ENCODE measurements around the gene LNPK.
"Not testable (repeated sequence)": the region's sequence is repeated elsewhere in the genome, so short reads cannot be mapped to it uniquely, and the experiment has no call there.

The LNPK gene

GRCh38 chr2:175935289-175936181, 66.5 kb downstream of the LNPK start:
- no peak overlapping the region for H3K4me3 ChIP-seq (ENCODE audit: low read depth, low read length)
- H3K27ac ChIP-seq (ENCODE audit: low read depth, low read length): no peak overlapping the region
- no peak overlapping the region for H3K9ac ChIP-seq (ENCODE audit: low read length)
- H3K27me3 ChIP-seq (ENCODE audit: control insufficient read depth, insufficient read depth, low read length): no peaks in the 10 kb centered on the region
- no peaks in the 10 kb centered on the region for H3K4me1 ChIP-seq (ENCODE audit: control insufficient read depth, insufficient read depth, low read length)
- peaks cover 21% of the 10 kb centered on the region for H3K36me3 ChIP-seq (ENCODE audit: control insufficient read depth, insufficient read depth, low read length)
- no peaks in the 10 kb centered on the region for H3K9me3 ChIP-seq (ENCODE audit: control insufficient read depth, insufficient read depth, low read depth, low read length)

- H3K36me3 ChIP-seq (ENCODE audit: control insufficient read depth, insufficient read depth, low read length): peaks cover 17% of the 10 kb centered on the region
- no peaks in the 10 kb centered on the region for H3K4me1 ChIP-seq (ENCODE audit: control insufficient read depth, insufficient read depth, low read length)
- no peaks in the 10 kb centered on the region for H3K27me3 ChIP-seq (ENCODE audit: control insufficient read depth, insufficient read depth, low read length)
- no peak overlapping the region for H3K4me3 ChIP-seq (ENCODE audit: low read depth, low read length)
- no peaks in the 10 kb centered on the region for H3K9me3 ChIP-seq (ENCODE audit: control insufficient read depth, insufficient read depth, low read depth, low read length)
- H3K9ac ChIP-seq (ENCODE audit: low read length): no peak overlapping the region
- no peak overlapping the region for H3K27ac ChIP-seq (ENCODE audit: low read depth, low read length)
Observed at GRCh38 chr2:175932675-175933074, 69.4 kb downstream of the LNPK start.

DNA sequence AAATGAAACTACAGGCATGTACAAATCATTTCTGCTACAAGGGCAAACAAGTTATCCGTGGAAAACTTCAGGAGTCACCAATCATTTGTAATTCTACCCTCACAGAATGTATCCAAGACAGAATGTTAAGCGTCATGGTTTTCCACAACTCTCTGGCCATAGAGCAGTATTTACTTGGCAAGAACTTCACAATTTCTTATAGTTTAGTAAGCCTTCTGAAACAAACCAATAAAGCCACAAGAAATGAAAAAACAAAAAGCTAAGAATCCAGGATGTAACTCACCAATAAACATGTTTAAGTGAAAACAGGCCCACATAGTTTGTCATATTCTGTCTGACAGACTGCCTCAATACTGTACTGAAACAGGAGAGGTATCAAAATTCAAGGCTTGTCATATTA, 70.3 kb downstream of the LNPK start:
- Histone ChIP-seq H3K4me3 (ENCODE audit: low read depth, low read length) (no peak overlapping the region), H3K9ac (ENCODE audit: low read length) (no peak overlapping the region), H3K27ac (ENCODE audit: low read depth, low read length) (no peak overlapping the region), H3K4me1 (ENCODE audit: control insufficient read depth, insufficient read depth, low read length) (no peaks in the 10 kb centered on the region), H3K9me3 (ENCODE audit: control insufficient read depth, insufficient read depth, low read depth, low read length) (no peaks in the 10 kb centered on the region), H3K27me3 (ENCODE audit: control insufficient read depth, insufficient read depth, low read length) (no peaks in the 10 kb centered on the region), H3K36me3 (ENCODE audit: control insufficient read depth, insufficient read depth, low read length) (peaks cover 11% of the 10 kb centered on the region)

GRCh38 chr2:175930504-175930903, 71.6 kb downstream of the LNPK start:
- Histone ChIP-seq H3K27ac (ENCODE audit: low read depth, low read length) (no peak overlapping the region), H3K9me3 (ENCODE audit: control insufficient read depth, insufficient read depth, low read depth, low read length) (no peaks in the 10 kb centered on the region), H3K27me3 (ENCODE audit: control insufficient read depth, insufficient read depth, low read length) (no peaks in the 10 kb centered on the region), H3K4me3 (ENCODE audit: low read depth, low read length) (no peak overlapping the region), H3K4me1 (ENCODE audit: control insufficient read depth, insufficient read depth, low read length) (no peaks in the 10 kb centered on the region), H3K9ac (ENCODE audit: low read length) (no peak overlapping the region), H3K36me3 (ENCODE audit: control insufficient read depth, insufficient read depth, low read length) (peaks cover 4% of the 10 kb centered on the region)

DNA sequence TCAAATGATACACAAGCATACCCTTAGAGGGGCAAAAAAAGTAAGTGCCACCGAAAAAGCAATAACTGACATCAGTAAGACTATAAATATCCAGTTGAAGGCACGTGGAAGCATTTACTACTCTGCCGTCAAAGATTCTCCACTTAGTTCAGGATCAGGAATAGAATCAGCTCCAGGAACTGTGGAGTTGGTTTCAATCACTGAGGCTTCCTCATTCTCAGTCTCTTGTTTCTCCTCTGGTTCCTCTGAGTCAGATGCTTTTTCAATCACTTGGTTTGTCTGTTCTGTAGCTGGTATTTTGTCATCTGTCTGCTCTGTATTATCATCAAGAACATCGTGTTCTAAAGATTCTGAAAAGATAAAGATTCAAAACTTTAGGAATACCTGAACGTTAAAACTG, 72.2 kb downstream of the LNPK start:
- Histone ChIP-seq H3K9ac (ENCODE audit: low read length) (no peak overlapping the region), H3K27me3 (ENCODE audit: control insufficient read depth, insufficient read depth, low read length) (no peaks in the 10 kb centered on the region), H3K27ac (ENCODE audit: low read depth, low read length) (no peak overlapping the region), H3K36me3 (ENCODE audit: control insufficient read depth, insufficient read depth, low read length) (no peaks in the 10 kb centered on the region), H3K4me1 (ENCODE audit: control insufficient read depth, insufficient read depth, low read length) (peaks cover 3% of the 10 kb centered on the region; the same call in 1 of the 2 replicates), H3K4me3 (ENCODE audit: low read depth, low read length) (no peak overlapping the region), H3K9me3 (ENCODE audit: control insufficient read depth, insufficient read depth, low read depth, low read length) (no peaks in the 10 kb centered on the region)

- no peaks in the 10 kb centered on the region for H3K36me3 ChIP-seq (ENCODE audit: control insufficient read depth, insufficient read depth, low read length)
- H3K4me1 ChIP-seq (ENCODE audit: control insufficient read depth, insufficient read depth, low read length): peaks cover 3% of the 10 kb centered on the region; the same call in 1 of the 2 replicates
- H3K4me3 ChIP-seq (ENCODE audit: low read depth, low read length): no peak overlapping the region
- H3K27me3 ChIP-seq (ENCODE audit: control insufficient read depth, insufficient read depth, low read length): no peaks in the 10 kb centered on the region
- H3K27ac ChIP-seq (ENCODE audit: low read depth, low read length): no peak overlapping the region
- H3K9ac ChIP-seq (ENCODE audit: low read length): no peak overlapping the region
- H3K9me3 ChIP-seq (ENCODE audit: control insufficient read depth, insufficient read depth, low read depth, low read length): no peaks in the 10 kb centered on the region
Observed at GRCh38 chr2:175926272-175926671, 75.8 kb downstream of the LNPK start.

DNA sequence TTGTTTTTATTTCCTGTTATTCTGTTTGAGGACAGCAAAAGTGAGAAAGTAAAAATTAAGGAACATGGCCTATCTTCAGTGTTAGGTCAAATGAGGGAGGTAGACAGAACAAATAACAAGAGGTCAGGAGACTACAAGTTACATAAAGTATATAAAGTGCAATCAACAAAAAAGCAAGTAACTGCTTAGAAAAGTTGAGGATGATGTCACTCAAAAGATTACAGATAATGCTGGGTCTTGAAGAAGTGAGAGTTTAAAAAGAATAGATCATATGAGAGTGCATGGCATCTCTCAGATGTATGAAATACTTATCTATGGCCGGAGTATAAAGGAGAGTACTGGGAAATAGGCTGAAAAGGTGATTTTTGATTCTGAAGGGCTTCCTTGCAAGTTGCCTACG, 79.9 kb downstream of the LNPK start:
- Histone ChIP-seq H3K27ac (ENCODE audit: low read depth, low read length) (no peak overlapping the region), H3K9me3 (ENCODE audit: control insufficient read depth, insufficient read depth, low read depth, low read length) (no peaks in the 10 kb centered on the region), H3K9ac (ENCODE audit: low read length) (no peak overlapping the region), H3K4me3 (ENCODE audit: low read depth, low read length) (no peak overlapping the region), H3K27me3 (ENCODE audit: control insufficient read depth, insufficient read depth, low read length) (no peaks in the 10 kb centered on the region), H3K36me3 (ENCODE audit: control insufficient read depth, insufficient read depth, low read length) (no peaks in the 10 kb centered on the region), H3K4me1 (ENCODE audit: control insufficient read depth, insufficient read depth, low read length) (peaks cover 3% of the 10 kb centered on the region; the same call in 1 of the 2 replicates)

- Histone ChIP-seq H3K4me3 (ENCODE audit: low read depth, low read length) (no peak overlapping the region), H3K27ac (ENCODE audit: low read depth, low read length) (no peak overlapping the region), H3K27me3 (ENCODE audit: control insufficient read depth, insufficient read depth, low read length) (no peaks in the 10 kb centered on the region), H3K36me3 (ENCODE audit: control insufficient read depth, insufficient read depth, low read length) (no peaks in the 10 kb centered on the region), H3K9me3 (ENCODE audit: control insufficient read depth, insufficient read depth, low read depth, low read length) (no peaks in the 10 kb centered on the region), H3K9ac (ENCODE audit: low read length) (no peak overlapping the region), H3K4me1 (ENCODE audit: control insufficient read depth, insufficient read depth, low read length) (no peaks in the 10 kb centered on the region; the same call in 1 of the 2 replicates)
Observed at GRCh38 chr2:175918935-175919334, 83.1 kb downstream of the LNPK start.

DNA sequence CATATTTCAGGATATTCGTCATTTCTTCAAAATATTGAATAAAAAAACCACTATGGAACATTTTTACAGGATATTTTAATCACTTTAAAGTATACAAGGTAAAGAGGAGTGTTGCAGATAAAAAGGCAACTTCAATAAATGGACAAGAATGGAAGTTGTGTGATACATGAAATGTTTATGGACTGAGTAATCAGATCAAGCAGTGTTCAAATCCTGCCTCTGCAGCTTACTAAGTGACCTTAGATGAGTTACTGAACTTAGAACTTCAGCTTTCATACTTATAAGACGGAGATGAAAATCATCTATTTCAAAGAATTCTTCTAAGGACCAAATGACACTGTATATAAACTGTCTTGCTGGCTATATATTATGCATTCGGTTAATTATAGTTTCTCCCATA, 87.2 kb downstream of the LNPK start:
- no peaks in the 10 kb centered on the region for H3K9me3 ChIP-seq (ENCODE audit: control insufficient read depth, insufficient read depth, low read depth, low read length)
- no peaks in the 10 kb centered on the region for H3K27me3 ChIP-seq (ENCODE audit: control insufficient read depth, insufficient read depth, low read length)
- H3K4me1 ChIP-seq (ENCODE audit: control insufficient read depth, insufficient read depth, low read length): no peaks in the 10 kb centered on the region; the same call in 1 of the 2 replicates
- H3K36me3 ChIP-seq (ENCODE audit: control insufficient read depth, insufficient read depth, low read length): no peaks in the 10 kb centered on the region
- H3K4me3 ChIP-seq (ENCODE audit: low read depth, low read length): no peak overlapping the region
- H3K9ac ChIP-seq (ENCODE audit: low read length): no peak overlapping the region
- no peak overlapping the region for H3K27ac ChIP-seq (ENCODE audit: low read depth, low read length)

GRCh38 chr2:175913849-175914743, 88.0 kb downstream of the LNPK start:
- not testable (repeated sequence) for H3K4me1 ChIP-seq (ENCODE audit: control insufficient read depth, insufficient read depth, low read length); H3K9ac ChIP-seq (ENCODE audit: low read length); H3K27ac ChIP-seq (ENCODE audit: low read depth, low read length); H3K36me3 ChIP-seq (ENCODE audit: control insufficient read depth, insufficient read depth, low read length); H3K4me3 ChIP-seq (ENCODE audit: low read depth, low read length); H3K27me3 ChIP-seq (ENCODE audit: control insufficient read depth, insufficient read depth, low read length); H3K9me3 ChIP-seq (ENCODE audit: control insufficient read depth, insufficient read depth, low read depth, low read length)

DNA sequence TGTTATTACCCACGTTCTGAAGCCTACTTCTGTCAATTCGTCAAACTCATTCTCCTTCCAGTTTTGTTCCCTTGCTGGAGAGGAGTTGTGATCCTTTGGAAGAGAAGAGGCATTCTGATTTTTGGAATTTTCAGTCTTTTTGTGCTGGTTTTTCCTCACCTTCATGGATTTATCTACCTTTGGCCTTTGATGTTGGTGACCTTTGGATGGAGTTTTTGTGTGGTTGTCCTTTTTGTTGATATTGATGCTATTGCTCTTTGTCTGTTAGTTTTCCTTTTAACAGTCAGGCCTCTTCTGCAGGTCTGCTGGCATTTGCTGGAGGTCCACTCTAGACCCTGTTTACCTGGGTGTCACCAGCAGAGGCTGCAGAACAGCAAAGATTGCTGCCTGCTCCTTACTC, 88.8 kb downstream of the LNPK start:
- H3K27ac ChIP-seq (ENCODE audit: low read depth, low read length); H3K9ac ChIP-seq (ENCODE audit: low read length); H3K4me3 ChIP-seq (ENCODE audit: low read depth, low read length); H3K4me1 ChIP-seq (ENCODE audit: control insufficient read depth, insufficient read depth, low read length); H3K36me3 ChIP-seq (ENCODE audit: control insufficient read depth, insufficient read depth, low read length); H3K27me3 ChIP-seq (ENCODE audit: control insufficient read depth, insufficient read depth, low read length); H3K9me3 ChIP-seq (ENCODE audit: control insufficient read depth, insufficient read depth, low read depth, low read length): not testable (repeated sequence)
